NOMO-1 treated with dmso at 0.1 percent for 144 hours (cell line): ENCODE measurements around the gene GATD1.

Experiments used
- DNase-seq: peaks from one replicate; lab custom pipeline; 2025; ENCODE audit not compliant: unreplicated experiment; lab: John Stamatoyannopoulos, UW

The GATD1 gene

GRCh38 chr11:782264-783174 lies 5.2 kb upstream of the GATD1 start:
- no peak for DNase-seq

DNA sequence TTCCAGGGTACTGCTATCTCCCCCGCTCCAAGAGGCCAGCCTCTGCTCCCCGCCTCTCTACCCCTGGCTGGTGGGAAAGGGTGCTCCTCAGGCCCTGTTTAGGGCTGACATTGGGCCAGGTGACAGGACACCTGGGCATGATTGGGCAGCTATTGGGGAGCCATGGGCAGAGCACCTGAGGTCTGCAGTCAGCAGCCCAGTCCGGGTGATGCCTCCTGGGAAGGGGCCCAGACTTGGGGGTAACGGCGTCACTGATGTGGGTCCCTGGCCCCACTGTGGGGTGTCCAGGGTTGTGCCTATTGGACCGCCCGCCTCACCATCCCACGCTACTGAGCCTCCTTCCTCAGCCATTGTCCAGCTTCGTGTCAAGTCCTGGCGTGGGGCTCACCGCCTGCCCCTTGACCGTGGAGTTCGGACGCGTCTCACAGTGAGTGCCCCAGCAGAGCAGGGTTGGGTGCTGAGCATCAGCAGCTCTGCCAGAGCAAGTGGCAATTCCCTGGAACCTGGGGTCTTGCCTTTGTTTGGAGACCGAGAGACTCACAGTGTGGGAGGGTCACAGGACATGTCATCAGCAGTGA lies 2.8 kb upstream of the GATD1 start:
- DNase-seq: no peak

GRCh38 chr11:778976-779954 lies 2.0 kb upstream of the GATD1 start:
- no peak for DNase-seq

DNA sequence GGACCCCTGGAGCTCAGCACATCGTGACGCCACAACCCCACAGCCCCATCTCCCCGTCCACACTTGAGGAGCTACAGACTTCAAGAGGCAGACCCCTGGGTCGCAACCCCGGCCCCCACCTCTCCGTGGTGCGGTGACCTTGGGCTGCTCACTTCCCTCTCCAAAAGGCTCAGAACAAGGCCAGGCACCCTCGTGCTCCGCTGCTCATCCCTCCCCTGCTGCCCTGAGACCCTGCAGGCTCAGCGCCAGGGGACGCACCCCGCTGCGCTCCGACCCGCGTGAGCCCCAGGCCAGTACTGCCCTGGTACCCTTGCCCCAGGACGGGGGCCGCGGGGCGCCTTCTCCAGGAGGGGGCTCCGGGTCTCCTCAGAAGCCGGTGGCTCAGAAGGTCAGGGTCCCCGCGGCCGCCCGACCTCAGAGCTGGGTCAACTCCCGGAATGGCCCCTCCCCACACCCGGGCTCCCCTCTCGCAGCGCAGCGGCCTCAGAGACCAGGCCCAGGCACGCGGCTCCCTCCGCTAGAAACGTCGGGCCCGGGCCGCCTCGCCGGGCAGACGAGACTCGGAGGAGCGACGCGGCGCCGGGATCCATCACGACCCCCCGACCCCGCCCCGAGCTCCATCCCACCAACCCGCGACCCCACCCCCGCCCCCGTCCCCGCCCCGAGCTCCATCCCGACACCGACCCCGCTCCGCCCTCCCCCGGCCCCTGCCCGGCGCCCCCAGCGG lies 563 bp downstream of the GATD1 start:
- peak; percentile 25 for DNase-seq

DNA sequence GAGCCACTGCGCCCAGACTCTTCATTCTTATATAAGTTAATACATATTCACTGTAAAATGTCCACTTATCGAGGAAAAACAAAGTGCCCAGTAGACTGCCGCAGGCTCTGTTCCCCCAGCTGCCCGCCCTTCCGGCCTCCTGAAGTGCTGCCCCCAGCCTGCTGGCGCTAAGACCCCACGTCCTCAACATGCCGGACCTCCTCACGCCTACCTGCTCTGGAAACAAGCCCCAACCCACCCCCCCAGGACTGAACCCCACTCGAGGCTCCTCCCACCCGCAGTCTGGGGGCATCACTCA lies 1.1 kb downstream of the GATD1 start:
- no peak for DNase-seq

- DNase-seq: no peak
Observed at GRCh38 chr11:774873-775592, 2.3 kb downstream of the GATD1 start.

DNA sequence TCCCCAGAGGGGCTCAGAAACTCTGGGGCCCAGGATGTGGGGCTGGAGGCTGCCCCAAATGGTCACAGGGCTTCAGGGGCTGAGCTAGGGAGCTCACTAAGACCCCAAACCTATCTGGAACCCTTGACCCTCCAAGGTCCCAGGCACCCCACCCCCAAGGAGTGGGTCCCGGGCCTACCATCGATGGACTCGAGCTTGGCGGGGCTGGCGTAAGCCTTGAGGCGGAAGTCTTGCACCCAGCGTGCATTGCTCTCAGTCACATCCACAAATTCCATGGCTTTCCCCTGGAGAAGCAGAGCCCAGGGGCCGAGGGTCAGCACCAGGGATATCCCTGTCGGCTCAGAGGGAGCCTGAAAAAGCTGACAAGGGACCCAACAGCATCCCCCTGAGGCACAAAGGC lies 3.5 kb downstream of the GATD1 start:
- no peak for DNase-seq

- no peak for DNase-seq
Observed at GRCh38 chr11:773425-773824, 3.9 kb downstream of the GATD1 start.

- no peak for DNase-seq
Observed at GRCh38 chr11:772429-773390, 4.6 kb downstream of the GATD1 start.

- DNase-seq: no peak
Observed at GRCh38 chr11:771617-772204, 5.6 kb downstream of the GATD1 start.

- DNase-seq: no peak
Observed at GRCh38 chr11:770642-771616, 6.4 kb downstream of the GATD1 start.

DNA sequence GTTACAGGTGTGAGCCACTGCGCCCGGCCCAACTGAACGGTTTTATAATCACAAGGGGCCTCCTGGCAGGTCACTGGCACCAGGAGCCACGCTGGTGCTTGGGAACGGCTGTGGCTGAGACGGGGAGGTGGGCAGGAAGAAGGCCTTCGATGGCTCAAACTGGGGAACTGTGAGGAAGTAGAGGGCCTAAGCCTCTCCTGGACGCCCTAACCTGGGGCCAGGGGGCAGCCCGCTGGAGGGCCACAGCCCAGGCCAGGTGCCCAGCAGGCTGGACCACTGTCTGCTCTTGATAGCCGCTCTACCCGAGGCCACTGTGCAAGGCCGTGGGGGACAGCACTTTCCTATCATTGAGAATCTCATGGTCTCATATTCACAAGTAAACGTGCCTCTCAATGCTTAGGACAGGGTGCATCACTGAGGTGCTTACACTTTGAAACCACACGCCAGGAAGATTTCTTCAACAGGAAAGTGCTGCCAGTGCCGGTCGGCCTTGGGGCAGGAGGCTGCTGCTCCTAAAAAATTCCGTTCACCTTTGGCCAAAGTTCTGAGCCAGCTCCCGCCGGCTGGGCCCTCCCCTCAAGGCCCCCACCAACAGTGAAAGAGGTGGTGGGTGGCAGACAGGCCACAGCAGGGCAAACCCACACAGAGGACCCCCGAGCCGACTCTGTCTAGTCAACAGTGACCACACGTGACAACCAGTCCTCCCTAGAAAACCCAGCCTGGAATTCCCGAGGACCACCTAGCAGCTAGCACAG lies 7.2 kb downstream of the GATD1 start:
- no peak for DNase-seq

- DNase-seq: no peak
Observed at GRCh38 chr11:767238-767637, 10.0 kb downstream of the GATD1 start.

GRCh38 chr11:766936-767210 lies 10.4 kb downstream of the GATD1 start:
- DNase-seq: no peak

- DNase-seq: no peak
Observed at GRCh38 chr11:766106-766935, 11.0 kb downstream of the GATD1 start.

DNA sequence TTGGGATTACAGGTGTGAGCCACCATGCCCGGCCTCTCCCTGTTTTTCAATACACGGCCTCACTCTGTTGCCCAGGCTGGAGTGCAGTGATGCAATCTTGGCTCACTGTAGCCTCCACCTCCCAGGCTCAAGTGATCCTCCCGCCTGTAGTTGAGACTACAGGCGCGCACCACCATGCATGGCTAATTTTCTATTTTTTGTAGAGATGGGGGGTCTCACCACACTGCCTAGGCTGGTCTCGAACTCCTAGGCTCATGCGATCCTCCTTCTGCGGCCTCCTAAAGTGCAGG lies 11.5 kb downstream of the GATD1 start:
- no peak for DNase-seq
